Testis (tissue), 2 donors: ENCODE measurements around the gene FAM124A.

Experiments used
- POLR2A ChIP-seq: fragments of 450-650 bp; IDR thresholded peaks from one replicate; pipeline ENCODE4 v1.6.1; 2017; ENCODE audit warnings: antibody characterized with exemption, mild to moderate bottlenecking, moderate library complexity
- TF ChIP-seq, protein P1 (sequence below), 3 experiments: fragments of 450-650 bp in 2 of 3; fragments of 200-600 bp in 1 of 3; sonication (generic) in 1 of 3; IDR thresholded peaks; one replicate each; pipeline ENCODE4 v1.5.1; 2016 to 2019; ENCODE audit warnings: antibody characterized with exemption in 3 of 3, mild to moderate bottlenecking in 2 of 3, moderate library complexity in 1 of 3

DNA sequence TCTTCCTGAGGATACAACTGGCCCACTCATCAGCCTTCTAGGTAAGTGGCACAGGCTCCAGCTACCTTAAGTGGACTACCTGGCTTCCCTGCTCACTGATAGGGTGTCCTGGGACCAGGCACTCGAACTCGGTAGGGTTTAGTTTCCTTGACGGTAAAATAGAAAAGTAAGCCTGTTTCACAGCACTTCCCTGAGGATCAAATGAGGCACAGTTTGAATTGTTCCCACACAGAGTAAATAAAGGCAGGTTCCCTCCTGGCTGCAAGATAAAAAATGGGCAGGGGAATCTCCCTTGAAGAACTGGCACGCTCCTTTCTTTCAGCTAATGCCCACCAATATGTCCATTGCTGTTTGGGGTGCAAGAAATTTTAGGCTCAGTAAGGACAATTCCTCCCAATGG lies 1.1 kb upstream of the FAM124A start:
- TF ChIP-seq, protein P1, sequence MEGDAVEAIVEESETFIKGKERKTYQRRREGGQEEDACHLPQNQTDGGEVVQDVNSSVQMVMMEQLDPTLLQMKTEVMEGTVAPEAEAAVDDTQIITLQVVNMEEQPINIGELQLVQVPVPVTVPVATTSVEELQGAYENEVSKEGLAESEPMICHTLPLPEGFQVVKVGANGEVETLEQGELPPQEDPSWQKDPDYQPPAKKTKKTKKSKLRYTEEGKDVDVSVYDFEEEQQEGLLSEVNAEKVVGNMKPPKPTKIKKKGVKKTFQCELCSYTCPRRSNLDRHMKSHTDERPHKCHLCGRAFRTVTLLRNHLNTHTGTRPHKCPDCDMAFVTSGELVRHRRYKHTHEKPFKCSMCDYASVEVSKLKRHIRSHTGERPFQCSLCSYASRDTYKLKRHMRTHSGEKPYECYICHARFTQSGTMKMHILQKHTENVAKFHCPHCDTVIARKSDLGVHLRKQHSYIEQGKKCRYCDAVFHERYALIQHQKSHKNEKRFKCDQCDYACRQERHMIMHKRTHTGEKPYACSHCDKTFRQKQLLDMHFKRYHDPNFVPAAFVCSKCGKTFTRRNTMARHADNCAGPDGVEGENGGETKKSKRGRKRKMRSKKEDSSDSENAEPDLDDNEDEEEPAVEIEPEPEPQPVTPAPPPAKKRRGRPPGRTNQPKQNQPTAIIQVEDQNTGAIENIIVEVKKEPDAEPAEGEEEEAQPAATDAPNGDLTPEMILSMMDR (IDR thresholded peaks at IDR 0.05): no peak
- TF ChIP-seq POLR2A: no peak
